Keratinocyte (primary cell): ENCODE measurements around the gene ZIC4. TPM values are rescaled to one million over a fixed set of nuclear protein-coding genes. Genes with fewer than 3 reads are reported as not detected.

Experiments
- DNase-seq: peaks from one replicate; pipeline ENCODE4 v3.0.0-alpha.2; 2011; ENCODE audit warnings: low read depth, missing footprints, low spot score
- FAIRE-seq: peaks from 2 replicates; lab custom pipeline; 2011; peaks lifted over from hg19 to GRCh38; lab: Jason Lieb, UNC
- H2AFZ ChIP-seq: 2 replicates; pipeline ENCODE4 v1.6.0; 2012; ENCODE audit warnings: low read length, control low read depth, inconsistent platforms; ENCODE audit not compliant: control insufficient read depth
- H3K27ac ChIP-seq: 2 replicates; pipeline ENCODE4 v1.5.1; 2011; ENCODE audit warnings: low read length; ENCODE audit not compliant: control insufficient read depth, insufficient read depth
- H3K27me3 ChIP-seq: 3 replicates; pipeline ENCODE4 v1.6.0; 2011; ENCODE audit warnings: low read length; ENCODE audit not compliant: control insufficient read depth, insufficient read depth; ENCODE audit errors: extremely low read depth
- H3K36me3 ChIP-seq, 2 experiments: 2 replicates in 1 of 2; 3 replicates in 1 of 2; pipeline ENCODE4 v1.5.1; 2011; ENCODE audit warnings: low read length in 2 of 2, mild to moderate bottlenecking in 1 of 2; ENCODE audit not compliant: control insufficient read depth in 2 of 2, insufficient read depth in 2 of 2; ENCODE audit errors: extremely low read depth in 1 of 2
- H3K4me1 ChIP-seq: 3 replicates; pipeline ENCODE4 v1.5.1; 2011; ENCODE audit warnings: low read length; ENCODE audit not compliant: control insufficient read depth, insufficient read depth; ENCODE audit errors: extremely low read depth
- H3K4me2 ChIP-seq: 3 replicates; pipeline ENCODE4 v1.6.0; 2011; ENCODE audit warnings: low read depth, low read length; ENCODE audit not compliant: control insufficient read depth, insufficient read depth; ENCODE audit errors: extremely low read depth
- H3K4me3 ChIP-seq, 3 experiments: fragments of 200-600 bp in 1 of 3; sonication (generic) in 1 of 3; 2 replicates in 2 of 3; 3 replicates in 1 of 3; pipeline ENCODE4 v1.5.1; 2011 to 2016; ENCODE audit warnings: low read length in 3 of 3, mild to moderate bottlenecking in 3 of 3, control low read depth in 2 of 3, inconsistent platforms in 1 of 3, low read depth in 1 of 3, mixed read lengths in 1 of 3, mixed run types in 1 of 3, moderate library complexity in 1 of 3; ENCODE audit not compliant: control insufficient read depth in 2 of 3, insufficient read depth in 2 of 3; ENCODE audit errors: extremely low read depth in 1 of 3
- H3K79me2 ChIP-seq: 2 replicates; pipeline ENCODE4 v1.6.0; 2012; ENCODE audit warnings: low read length; ENCODE audit not compliant: control insufficient read depth, insufficient read depth
- H3K9ac ChIP-seq: 3 replicates; pipeline ENCODE4 v1.6.0; 2011; ENCODE audit warnings: low read length; ENCODE audit not compliant: control insufficient read depth, insufficient read depth; ENCODE audit errors: extremely low read depth
- H3K9me1 ChIP-seq: 3 replicates; pipeline ENCODE4 v1.6.0; 2011; ENCODE audit warnings: low read length; ENCODE audit not compliant: control insufficient read depth, insufficient read depth; ENCODE audit errors: extremely low read depth
- H3K9me3 ChIP-seq: 2 replicates; pipeline ENCODE4 v1.5.1; 2012; ENCODE audit warnings: low read depth, low read length; ENCODE audit not compliant: control insufficient read depth
- H4K20me1 ChIP-seq: 3 replicates; pipeline ENCODE4 v1.6.0; 2011; ENCODE audit warnings: low read length; ENCODE audit not compliant: control insufficient read depth, insufficient read depth; ENCODE audit errors: extremely low read depth
- EZH2 ChIP-seq: IDR thresholded peaks from one replicate; pipeline ENCODE4 v1.6.1; 2012; ENCODE audit warnings: inconsistent platforms, mild to moderate bottlenecking, low read length, moderate library complexity
- dilution Hi-C: fragments of 300-500 bp; cut with MboI; formaldehyde crosslinking; loops from one replicate; pipeline ENCODE4 v1.7.0; 2020; ENCODE audit warnings: low sequenced_read_pairs; ENCODE audit not compliant: extremely low pct_ligation_motif_present
- polyA plus RNA-seq, 5 experiments: library from polyadenylated mRNA; depleted of rRNA in 3 of 5; stranded (reverse) in 3 of 5; stranded (forward) in 1 of 5; unstranded in 1 of 5; fragments of >200 nt; gene quantifications; 1 replicate in 1 of 5; 2 replicates in 3 of 5; 3 replicates in 1 of 5; pipeline versions ENCODE4 v1.2.1 to v1.2.3, GENCODE V29; 2011 to 2012; ENCODE audit warnings: missing spikeins in 2 of 5, low read depth in 1 of 5, low replicate concordance in 1 of 5
- TF ChIP-seq, protein P1 (sequence below), 3 experiments: IDR thresholded peaks in 1 of 3; conservative IDR thresholded peaks in 1 of 3; optimal IDR thresholded peaks in 1 of 3; 2 replicates in 2 of 3; 3 replicates in 1 of 3; pipeline versions ENCODE3 to v1.5.1; 2011; ENCODE audit warnings: low read length in 3 of 3, mild to moderate bottlenecking in 3 of 3, moderate library complexity in 2 of 3, control low read depth in 1 of 3, inconsistent platforms in 1 of 3; ENCODE audit not compliant: insufficient read depth in 2 of 3; ENCODE audit errors: extremely low read depth in 1 of 3

ZIC4 gene
- polyA plus RNA-seq, 1 donor (not counting 4 experiments of a cell fraction or from before 2014, with no cell fraction given) = not detected

DNA sequence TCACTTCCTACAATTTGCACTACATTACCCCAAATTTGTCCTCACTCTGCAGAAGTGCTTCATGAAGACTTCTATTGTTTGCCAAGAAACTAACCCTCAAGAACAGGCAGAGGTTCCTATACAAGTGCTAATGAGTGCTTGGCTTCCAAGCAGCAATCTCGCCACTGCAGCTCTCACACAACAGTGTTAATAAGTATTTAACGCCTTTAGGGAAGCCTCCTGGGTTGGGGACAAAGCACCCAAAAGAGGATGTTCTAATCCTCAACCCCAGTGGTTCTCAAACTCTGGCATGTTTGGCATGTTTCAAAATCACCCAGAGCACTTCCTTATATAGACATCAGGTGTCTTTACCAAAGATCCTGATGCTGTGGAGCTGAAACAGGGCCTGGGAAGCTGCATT is 64.6 kb downstream of the ZIC4 start:
- FAIRE-seq (no peak), DNase-seq (no peak)
- no peak overlapping the region for H2AFZ ChIP-seq
- no peaks in the 10 kb centered on the region for H3K36me3 ChIP-seq
- H3K4me3 ChIP-seq = no peak overlapping the region
- H3K9me3 ChIP-seq = no peaks in the 10 kb centered on the region
- H3K9ac ChIP-seq = no peak overlapping the region
- H3K79me2 ChIP-seq = no peaks in the 10 kb centered on the region
- no peaks in the 10 kb centered on the region for H4K20me1 ChIP-seq
- no peaks in the 10 kb centered on the region for H3K27me3 ChIP-seq
- no peak overlapping the region for H3K27ac ChIP-seq
- H3K4me1 ChIP-seq = no peaks in the 10 kb centered on the region
- dilution Hi-C loops = no loop called here
- no peak overlapping the region for H3K4me2 ChIP-seq
- no peaks in the 10 kb centered on the region for H3K9me1 ChIP-seq
- TF ChIP-seq, protein P1, sequence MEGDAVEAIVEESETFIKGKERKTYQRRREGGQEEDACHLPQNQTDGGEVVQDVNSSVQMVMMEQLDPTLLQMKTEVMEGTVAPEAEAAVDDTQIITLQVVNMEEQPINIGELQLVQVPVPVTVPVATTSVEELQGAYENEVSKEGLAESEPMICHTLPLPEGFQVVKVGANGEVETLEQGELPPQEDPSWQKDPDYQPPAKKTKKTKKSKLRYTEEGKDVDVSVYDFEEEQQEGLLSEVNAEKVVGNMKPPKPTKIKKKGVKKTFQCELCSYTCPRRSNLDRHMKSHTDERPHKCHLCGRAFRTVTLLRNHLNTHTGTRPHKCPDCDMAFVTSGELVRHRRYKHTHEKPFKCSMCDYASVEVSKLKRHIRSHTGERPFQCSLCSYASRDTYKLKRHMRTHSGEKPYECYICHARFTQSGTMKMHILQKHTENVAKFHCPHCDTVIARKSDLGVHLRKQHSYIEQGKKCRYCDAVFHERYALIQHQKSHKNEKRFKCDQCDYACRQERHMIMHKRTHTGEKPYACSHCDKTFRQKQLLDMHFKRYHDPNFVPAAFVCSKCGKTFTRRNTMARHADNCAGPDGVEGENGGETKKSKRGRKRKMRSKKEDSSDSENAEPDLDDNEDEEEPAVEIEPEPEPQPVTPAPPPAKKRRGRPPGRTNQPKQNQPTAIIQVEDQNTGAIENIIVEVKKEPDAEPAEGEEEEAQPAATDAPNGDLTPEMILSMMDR (optimal IDR thresholded peaks at IDR 0.05 in 1 of 3, IDR thresholded peaks at IDR 0.05 in 1 of 3, conservative IDR thresholded peaks at IDR 0.05 in 1 of 3; ENCODE audit: extremely low read depth in 1 of 3, insufficient read depth in 2 of 3, low read length in 3 of 3) = no peak

DNA sequence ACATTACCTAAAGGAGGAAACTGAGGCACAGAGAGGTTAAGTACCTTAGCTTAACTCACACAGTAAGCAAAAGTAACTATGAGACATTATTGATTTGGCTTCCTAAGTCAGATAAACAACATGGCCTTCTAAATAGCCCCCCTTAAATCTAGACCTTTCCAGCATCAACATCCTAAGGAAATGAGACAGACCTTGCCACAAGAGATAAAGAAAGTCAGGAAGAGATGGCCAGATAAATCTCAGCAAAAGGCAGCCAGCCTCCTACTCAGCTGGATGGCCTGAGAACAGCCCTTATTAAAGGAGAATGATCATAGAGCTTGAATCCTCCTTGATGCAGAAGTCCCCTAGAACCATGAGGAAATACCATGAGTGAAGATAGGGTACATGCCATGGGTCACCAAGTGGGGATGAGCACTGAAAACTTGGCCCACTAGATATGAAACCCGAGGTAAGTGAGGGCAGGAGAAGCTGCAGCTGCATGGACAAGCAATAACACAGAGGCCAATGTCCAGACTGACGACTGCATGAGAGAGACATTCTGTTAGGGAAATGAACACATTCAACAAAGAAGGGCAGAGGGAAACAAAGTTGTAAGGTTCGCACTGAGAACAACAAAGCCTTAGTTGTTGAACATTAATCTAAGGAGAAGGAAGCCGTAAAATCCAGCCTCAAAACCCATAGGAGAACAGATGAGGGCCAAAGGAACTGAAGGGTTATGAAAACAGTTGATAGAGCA is 69.6 kb downstream of the ZIC4 start:
- Histone ChIP-seq H3K9me3 (no peaks in the 10 kb centered on the region), H3K27me3 (no peaks in the 10 kb centered on the region), H3K4me2 (no peak overlapping the region), H2AFZ (no peak overlapping the region), H3K4me3 (no peak overlapping the region), H3K36me3 (no peaks in the 10 kb centered on the region), H3K27ac (no peak overlapping the region), H3K4me1 (no peaks in the 10 kb centered on the region), H3K9ac (no peak overlapping the region), H4K20me1 (no peaks in the 10 kb centered on the region), H3K79me2 (no peaks in the 10 kb centered on the region), H3K9me1 (no peaks in the 10 kb centered on the region)
- FAIRE-seq (no peak), DNase-seq (no peak)
- no peak for TF ChIP-seq EZH2
- TF ChIP-seq, protein P1 (optimal IDR thresholded peaks at IDR 0.05 in 1 of 3, IDR thresholded peaks at IDR 0.05 in 1 of 3, conservative IDR thresholded peaks at IDR 0.05 in 1 of 3; ENCODE audit: extremely low read depth in 1 of 3, insufficient read depth in 2 of 3, low read length in 3 of 3) = no peak
- dilution Hi-C loops = no loop called here

Other genes with a start within 250 kb of the ZIC4 start
- gene ZIC1, start 2.8 kb upstream of the ZIC4 start, polyA plus RNA-seq = not detected in 3 replicates